ENCODE measurements around the gene OR51V1.

Gene OR51V1

GRCh38 chr11:5231111-5231510 is 30.6 kb upstream of the OR51V1 start:
- DNase-seq (ENCODE audit: low read depth in 3 of 3): no peak

DNA sequence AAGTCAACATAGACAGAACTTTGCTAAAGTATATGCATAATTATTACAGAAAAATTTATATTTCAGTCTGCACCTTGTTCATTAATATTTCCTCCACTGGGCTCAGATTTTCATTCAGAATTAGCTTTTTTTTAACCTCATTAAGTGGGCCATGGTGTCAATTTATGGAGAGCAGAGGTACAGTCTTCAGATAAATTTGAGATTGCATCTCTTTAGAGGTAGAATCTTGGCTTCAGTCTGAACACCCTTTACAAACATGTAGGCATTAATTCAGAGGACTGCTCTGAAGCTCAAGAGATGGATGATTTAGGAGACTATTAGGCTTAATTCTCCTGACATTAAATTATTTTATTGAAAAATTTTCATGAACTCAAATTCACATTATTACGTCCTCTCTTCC is 29.8 kb upstream of the OR51V1 start:
- no peak for DNase-seq (ENCODE audit: low read depth in 3 of 3)

DNA sequence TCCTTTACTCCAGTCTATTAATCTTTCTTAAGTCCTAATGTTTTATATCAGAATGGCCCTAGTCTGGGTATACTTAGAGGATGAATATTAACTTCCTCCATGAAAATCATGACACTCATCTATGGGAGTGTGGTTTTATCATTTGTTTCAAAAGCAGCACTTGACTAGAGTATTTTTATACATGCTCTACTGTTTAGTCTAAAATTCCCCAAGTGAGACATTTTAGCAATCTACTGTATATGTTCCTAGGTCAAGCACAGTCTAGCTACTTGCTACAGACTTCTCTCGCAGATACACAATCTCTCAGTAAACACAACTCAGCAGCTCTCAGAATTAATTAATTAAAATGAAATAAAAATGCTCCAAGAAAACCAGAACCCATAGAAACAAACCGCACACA is 29.3 kb upstream of the OR51V1 start:
- no peak for DNase-seq (ENCODE audit: low read depth in 3 of 3)

DNA sequence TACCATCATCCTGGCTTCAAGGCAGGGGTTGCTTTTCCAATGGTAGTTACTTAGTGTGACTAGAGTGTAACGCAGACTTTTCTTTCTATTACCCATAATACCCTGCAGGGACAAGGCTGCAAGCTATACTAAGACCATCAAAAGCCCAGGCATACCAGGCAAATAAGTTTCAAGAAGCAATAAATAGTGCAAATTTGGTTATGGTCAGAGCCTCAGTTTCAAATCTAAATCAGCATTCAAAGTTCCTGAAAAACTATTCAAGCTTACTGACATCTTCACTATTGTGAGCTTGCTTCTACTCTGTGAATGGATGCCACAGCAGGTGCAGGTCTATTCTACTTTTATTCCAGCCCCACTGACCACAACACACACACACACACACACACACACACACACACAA is 28.9 kb upstream of the OR51V1 start:
- no peak for DNase-seq (ENCODE audit: low read depth in 3 of 3)

- no peak for DNase-seq (ENCODE audit: low read depth in 3 of 3)
Measured at GRCh38 chr11:5228124-5228523, 27.6 kb upstream of the OR51V1 start.

DNA sequence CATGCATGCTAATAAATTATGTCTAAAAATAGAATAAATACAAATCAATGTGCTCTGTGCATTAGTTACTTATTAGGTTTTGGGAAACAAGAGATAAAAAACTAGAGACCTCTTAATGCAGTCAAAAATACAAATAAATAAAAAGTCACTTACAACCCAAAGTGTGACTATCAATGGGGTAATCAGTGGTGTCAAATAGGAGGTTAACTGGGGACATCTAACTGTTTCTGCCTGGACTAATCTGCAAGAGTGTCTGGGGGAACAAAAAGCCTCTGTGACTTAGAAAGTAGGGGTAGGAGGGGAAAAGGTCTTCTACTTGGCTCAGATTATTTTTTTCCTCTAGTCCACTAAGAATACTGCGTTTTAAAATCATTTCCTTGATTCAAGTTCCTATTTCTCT is 27.2 kb upstream of the OR51V1 start:
- DNase-seq (ENCODE audit: low read depth in 3 of 3): no peak

GRCh38 chr11:5226732-5227310 is 26.3 kb upstream of the OR51V1 start, which contains the start of gene HBB:
Gene HBB, minus strand, starts transcription at chr11:5227071. Its CDS starts 50 bp downstream, at chr11:5227021.
- no peak for DNase-seq (ENCODE audit: low read depth in 3 of 3)

DNA sequence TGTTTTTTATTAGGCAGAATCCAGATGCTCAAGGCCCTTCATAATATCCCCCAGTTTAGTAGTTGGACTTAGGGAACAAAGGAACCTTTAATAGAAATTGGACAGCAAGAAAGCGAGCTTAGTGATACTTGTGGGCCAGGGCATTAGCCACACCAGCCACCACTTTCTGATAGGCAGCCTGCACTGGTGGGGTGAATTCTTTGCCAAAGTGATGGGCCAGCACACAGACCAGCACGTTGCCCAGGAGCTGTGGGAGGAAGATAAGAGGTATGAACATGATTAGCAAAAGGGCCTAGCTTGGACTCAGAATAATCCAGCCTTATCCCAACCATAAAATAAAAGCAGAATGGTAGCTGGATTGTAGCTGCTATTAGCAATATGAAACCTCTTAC is 25.0 kb upstream of the OR51V1 start:
- DNase-seq (ENCODE audit: low read depth in 3 of 3): no peak

GRCh38 chr11:5224538-5225479 is 24.3 kb upstream of the OR51V1 start:
- no peak for DNase-seq (ENCODE audit: low read depth in 3 of 3)

DNA sequence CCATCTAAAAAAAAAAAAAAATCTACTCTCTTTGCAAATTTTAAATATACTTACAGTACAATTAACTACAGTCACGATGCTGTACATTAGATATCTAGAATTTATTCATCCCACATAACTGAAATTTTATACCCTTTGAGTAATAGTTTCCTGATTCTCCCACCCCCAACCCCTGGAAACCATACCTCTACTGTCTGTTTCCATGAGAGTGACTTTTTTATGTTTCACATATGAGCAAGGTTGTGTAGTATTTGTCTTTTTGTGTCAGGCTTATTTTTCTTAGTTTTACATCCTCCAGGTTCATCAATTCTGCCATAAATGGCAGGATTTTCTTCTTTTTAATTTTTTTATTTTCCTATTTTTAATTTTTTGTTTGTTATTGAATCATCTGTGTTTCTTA is 23.2 kb upstream of the OR51V1 start:
- DNase-seq (ENCODE audit: low read depth in 3 of 3): no peak

DNA sequence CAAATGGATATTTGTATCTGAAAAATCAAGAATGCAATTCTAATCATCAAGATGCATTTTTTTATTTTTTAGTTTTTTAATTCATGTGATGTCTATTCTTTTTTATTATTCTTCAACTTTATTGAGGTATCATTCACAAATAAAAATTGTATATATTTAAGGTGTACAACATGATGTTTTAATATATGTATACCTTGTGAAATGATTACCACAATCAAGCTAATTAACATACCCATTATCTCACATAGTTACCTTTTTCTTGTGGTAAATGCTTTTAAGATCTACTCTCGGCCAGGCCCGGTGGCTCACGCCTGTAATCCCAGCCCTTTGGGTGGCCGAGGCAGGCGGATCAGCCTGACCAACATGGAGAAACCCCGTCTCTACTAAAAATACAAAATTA is 22.7 kb upstream of the OR51V1 start:
- DNase-seq (ENCODE audit: low read depth in 3 of 3): no peak

DNA sequence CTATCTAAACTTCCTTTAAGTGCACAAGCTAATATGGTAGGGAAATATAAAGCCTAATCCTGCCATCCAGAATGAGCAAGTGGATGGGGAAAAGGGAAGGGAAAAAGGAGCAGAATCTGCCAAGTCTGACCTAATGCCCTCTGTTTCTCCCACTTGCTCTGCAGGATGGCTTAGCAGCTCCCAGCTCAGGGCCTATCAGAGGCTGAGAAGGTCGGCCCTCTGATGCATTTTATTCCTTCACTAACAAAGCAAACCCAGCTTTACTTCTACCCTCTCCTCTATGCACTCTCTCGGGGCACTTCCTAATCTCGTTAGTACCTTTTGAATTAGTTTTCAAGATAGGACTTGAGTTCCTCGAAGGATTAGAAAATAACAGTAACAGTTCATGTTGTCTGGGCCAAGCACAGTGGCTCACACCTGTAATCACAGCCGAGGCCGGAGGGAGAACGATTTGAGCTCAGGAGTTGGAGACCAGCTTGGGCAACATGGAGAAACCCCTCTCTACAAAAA is 9.9 kb upstream of the OR51V1 start:
- DNase-seq (ENCODE audit: low read depth in 3 of 3): no peak

DNA sequence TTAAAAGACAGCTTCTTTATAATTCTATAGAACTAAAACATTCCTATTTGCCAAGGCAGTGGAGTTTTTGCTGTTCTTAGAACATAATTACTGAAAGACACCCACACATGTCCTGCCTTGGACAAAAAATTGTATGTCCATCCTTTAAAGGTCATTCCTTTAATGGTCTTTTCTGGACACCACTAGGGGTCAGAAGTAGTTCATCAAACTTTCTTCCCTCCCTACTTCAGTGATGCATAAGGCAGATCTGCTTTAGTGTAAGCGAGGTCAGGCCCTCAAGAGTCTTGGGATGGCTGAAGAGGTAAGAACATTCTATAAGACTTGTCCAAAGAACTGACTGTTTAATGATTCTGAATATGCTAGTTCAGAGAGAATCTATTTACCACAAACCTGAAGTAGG is 4.3 kb upstream of the OR51V1 start:
- DNase-seq (ENCODE audit: low read depth in 3 of 3): no peak

GRCh38 chr11:5203366-5203765 is 2.9 kb upstream of the OR51V1 start:
- no peak for DNase-seq (ENCODE audit: low read depth in 3 of 3)

GRCh38 chr11:5198285-5198684 is 2.2 kb downstream of the OR51V1 start:
- no peak for DNase-seq (ENCODE audit: low read depth in 3 of 3)

DNA sequence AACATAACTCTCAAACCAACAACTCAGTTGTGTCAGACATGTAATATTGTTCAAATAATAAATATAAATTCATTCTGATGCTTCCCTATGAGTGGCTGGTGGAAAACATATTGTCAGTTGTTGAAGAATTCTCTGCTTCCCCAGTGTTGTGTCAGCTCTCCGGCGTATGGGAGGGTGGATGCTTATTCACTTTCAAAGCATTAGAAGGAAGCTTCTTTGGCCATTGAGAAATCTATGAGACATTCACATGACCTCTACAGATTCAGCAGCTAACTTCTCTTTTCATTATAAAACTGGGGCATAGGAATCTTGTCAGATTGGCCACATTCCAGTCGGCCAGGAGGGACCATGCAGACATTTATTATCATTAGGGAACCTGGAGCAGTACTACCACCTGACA is 2.9 kb downstream of the OR51V1 start:
- DNase-seq (ENCODE audit: low read depth in 3 of 3): no peak

DNA sequence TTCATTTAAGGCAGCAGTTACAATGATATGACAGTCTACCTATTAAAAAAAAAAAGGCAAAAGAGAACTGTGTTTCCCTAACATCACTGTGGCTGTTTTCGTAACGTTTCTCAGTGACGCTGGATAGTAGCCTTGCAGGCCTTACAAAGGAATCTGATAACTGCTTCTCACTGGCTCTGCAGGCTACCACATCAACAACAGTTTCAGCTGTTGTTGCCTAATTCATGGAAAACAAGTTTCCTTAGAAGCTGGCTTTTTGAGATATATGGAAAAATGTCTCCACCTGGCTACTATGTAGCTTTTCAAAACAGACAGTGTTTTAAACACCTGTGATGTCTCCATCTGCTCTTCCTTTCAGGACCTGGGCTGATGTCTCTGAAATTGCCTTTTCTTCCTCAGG is 3.8 kb downstream of the OR51V1 start:
- no peak for DNase-seq (ENCODE audit: low read depth in 3 of 3)

- no peak for DNase-seq (ENCODE audit: low read depth in 3 of 3)
Measured at GRCh38 chr11:5196067-5196466, 4.4 kb downstream of the OR51V1 start.

GRCh38 chr11:5192738-5193137 is 7.7 kb downstream of the OR51V1 start:
- DNase-seq (ENCODE audit: low read depth in 3 of 3): no peak

- no peak for DNase-seq (ENCODE audit: low read depth in 3 of 3)
Measured at GRCh38 chr11:5188201-5188600, 12.3 kb downstream of the OR51V1 start.

DNA sequence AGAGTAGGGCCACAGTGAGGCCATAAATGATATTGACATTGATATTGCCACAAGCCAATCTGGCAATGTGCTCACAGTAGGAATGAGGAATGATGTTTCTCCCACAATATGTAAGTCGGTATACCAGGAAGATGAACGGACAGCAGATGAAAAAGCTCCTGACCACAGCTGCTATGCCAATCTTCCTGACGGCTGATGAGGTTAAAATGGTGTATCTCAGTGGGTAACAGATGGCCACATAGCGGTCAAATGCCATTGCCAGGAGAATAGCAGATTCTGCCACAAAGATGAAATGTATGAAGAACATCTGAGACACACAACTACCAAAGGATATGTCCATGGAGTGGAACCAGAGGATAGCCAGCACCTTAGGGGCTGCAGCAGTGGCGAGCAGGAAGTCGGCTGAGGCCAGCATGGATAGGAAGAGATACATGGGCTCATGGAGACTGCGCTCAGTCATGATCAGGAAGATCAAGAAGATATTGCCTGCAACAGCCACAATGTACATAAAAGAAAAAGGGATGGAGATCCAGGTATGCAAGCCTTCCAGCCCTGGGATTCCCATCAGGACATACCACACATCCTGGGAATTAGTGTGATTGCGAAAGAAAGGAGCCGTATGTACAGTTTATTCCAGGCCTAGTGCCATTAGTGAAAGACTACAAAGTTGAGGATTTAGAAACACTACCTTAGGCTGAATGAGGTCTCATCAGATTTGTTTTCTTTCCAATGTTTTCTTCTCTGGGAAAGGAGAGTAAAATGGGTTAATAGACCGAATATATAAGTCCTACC is 22.2 kb downstream of the OR51V1 start:
- DNase-seq (ENCODE audit: low read depth in 3 of 3): no peak

- DNase-seq (ENCODE audit: low read depth in 3 of 3): no peak
Measured at GRCh38 chr11:5174934-5175333, 25.5 kb downstream of the OR51V1 start.
